ENCODE data around the gene MYORG.

MYORG gene

DNA sequence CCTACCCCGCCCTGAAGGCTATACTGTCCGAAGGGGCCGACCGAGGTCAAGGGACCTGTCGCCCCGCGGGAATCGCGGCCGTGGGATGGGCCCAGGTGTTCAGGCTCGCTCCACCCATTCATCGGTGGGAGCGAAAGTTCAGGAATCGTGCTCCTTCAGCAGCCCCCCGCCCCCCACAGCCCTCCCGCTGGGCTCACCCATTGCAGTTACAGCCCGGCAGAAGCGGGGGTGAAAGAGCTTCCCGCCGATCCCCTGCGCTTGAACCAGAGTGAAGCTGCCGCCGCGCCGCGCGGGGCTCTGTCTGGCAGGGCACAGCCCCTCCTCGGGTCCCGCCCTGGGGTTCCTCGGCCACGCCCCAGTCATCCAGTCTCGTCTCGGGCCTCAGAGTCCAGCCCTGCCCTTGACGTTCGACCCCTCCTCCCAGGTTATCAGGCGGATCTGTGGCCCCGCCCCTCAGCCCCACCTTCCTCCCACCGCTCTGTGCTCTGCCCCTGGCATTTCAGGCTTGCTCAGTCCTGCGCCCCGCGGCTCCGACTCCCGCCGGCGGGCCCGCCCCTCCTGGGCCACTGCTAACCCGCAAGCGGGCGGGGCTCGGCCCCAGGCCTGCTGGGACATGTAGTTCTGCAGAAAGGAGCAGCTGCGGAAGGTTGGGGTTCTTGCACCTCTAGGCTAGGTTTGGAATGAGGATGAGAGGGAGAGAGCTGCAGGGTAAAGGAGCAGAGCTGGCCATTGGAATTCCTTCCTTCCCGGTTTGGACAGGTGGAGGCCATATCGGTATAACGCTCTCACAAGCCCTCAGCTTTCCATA lies at the start of gene MYORG:
MYORG (minus strand) TSS at position 303 of the 808 bp plus-strand sequence. CDS start 3,955 bp downstream, outside the sequence.
- DNase-seq (ENCODE audit: low read depth in 2 of 2): peak; percentile 32

DNA sequence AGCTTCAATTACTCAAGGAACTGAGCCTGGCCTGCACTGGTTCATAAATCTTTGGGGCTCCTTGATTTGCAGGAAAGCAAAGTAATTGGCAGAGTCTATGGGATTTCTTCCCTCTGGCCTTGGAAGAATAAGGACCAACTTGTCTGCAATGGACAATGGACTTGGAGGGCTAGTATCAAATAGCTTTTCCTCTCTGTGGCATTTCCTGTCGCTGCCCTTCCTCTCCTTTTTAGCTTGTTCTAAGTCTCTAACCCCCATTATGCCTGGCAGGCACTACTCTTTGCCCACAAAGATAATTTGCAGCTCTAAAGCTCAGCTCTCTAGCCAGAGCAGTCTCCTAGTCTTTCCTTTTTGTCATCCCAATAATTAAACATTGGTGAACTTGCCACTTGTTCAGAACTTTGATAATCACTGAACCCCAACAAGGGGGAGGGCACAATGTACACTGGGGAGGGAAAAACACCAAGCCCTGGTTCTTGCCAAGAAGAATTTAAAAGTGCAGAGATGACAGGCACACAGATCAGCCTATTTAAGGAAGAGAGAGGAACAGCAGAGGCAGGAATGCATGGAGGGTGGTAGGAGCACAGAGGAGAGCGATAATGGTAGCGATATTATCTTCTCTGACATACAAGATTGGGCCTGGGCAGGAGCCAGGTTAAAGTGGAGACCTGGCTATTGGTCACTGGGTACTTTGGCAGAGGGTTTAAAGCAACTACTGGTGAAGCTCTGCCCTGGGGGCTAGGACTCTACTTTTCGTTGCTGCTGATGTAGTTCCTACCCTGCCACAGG lies 43.2 kb upstream of the MYORG start:
- no peak for DNase-seq (ENCODE audit: low read depth in 2 of 2)

DNA sequence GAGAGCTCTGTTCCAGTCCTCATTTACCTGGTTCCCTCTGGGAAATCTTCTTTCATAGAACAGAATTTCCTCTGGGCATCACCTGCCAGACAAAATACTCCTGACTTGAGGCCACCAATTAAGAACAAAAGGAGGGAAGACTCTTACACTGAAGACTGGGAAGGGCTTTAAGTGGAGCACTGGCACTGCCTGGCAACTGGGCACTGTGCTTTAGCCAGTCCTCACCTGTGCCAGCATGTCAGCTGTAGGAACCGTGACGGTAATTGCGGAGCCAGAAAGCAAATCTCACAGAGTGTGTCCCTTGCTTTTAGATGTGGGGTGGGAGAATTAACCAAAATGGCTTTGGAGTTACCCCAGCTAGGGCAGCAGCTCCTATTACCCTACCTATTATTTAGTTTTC lies 41.0 kb upstream of the MYORG start:
- no peak for DNase-seq (ENCODE audit: low read depth in 2 of 2)

- peak; percentile 14 to 25 for DNase-seq (ENCODE audit: low read depth in 2 of 2)
Measured at GRCh38 chr9:34413231-34413852, 36.6 kb upstream of the MYORG start.

GRCh38 chr9:34412336-34412735 lies 35.6 kb upstream of the MYORG start:
- no peak for DNase-seq (ENCODE audit: low read depth in 2 of 2)

DNA sequence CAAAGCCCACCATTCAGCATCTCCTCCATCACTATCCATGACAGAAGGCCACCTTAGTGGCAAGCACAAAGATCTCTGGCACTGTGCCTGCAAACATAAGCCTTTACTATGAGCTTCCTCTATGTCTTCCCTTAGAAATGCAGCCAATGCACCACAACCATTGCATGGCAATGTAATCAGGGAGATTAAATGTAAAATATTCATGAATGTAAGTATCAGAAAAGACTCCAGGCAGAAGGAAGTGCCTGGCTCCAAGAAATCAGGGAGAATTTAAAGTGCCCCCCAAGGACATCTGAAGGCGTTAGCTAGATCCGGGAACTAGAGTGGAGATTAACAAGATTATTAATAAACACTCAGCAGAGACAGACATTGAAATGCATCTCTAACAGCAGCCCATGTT lies 32.5 kb upstream of the MYORG start:
- DNase-seq (ENCODE audit: low read depth in 2 of 2): no peak

GRCh38 chr9:34408173-34408572 lies 31.5 kb upstream of the MYORG start:
- no peak for DNase-seq (ENCODE audit: low read depth in 2 of 2)

- no peak for DNase-seq (ENCODE audit: low read depth in 2 of 2)
Measured at GRCh38 chr9:34406219-34406618, 29.5 kb upstream of the MYORG start.

- no peak for DNase-seq (ENCODE audit: low read depth in 2 of 2)
Measured at GRCh38 chr9:34405719-34406118, 29.0 kb upstream of the MYORG start.

DNA sequence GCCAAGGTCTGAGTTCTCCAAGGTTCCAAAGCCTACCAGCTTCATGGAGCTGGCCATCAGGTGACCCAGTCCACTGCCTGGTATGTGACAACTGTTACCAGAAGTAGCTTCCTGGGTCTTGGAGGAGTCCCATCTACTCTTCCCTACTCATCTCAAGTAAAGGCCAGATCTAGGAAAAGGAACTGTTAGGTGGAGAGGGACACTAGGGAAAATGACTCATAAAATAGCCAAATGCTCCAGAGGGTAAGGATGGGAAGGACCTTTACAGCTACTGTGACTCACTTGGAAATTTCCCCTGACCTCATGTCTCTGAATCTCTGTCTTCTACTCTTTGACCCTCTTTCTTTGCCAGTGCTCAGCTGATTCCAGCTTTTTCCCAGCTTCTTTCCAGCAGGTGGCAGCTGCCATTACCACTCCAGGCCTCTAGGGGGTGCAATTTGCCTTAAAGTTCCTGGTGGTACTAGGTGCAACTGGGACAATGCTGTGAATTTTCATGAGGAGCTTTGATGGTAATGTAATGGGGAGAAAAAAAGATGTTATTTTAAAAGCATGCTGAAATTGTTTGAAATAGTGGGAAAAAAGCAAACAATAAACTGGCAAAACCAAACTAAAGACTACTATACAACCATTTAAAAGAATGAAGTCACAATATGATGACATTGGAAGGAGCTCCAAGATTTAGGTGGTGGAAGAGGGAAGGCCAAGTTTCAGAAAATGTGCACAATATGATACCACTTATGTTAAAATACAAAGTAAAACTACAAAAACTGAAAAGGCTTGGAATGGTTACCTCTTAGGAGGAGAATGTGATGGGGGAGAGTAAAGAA lies 27.1 kb upstream of the MYORG start:
- peak in 1 of 2 experiments; percentile 23 for DNase-seq (ENCODE audit: low read depth in 2 of 2)

DNA sequence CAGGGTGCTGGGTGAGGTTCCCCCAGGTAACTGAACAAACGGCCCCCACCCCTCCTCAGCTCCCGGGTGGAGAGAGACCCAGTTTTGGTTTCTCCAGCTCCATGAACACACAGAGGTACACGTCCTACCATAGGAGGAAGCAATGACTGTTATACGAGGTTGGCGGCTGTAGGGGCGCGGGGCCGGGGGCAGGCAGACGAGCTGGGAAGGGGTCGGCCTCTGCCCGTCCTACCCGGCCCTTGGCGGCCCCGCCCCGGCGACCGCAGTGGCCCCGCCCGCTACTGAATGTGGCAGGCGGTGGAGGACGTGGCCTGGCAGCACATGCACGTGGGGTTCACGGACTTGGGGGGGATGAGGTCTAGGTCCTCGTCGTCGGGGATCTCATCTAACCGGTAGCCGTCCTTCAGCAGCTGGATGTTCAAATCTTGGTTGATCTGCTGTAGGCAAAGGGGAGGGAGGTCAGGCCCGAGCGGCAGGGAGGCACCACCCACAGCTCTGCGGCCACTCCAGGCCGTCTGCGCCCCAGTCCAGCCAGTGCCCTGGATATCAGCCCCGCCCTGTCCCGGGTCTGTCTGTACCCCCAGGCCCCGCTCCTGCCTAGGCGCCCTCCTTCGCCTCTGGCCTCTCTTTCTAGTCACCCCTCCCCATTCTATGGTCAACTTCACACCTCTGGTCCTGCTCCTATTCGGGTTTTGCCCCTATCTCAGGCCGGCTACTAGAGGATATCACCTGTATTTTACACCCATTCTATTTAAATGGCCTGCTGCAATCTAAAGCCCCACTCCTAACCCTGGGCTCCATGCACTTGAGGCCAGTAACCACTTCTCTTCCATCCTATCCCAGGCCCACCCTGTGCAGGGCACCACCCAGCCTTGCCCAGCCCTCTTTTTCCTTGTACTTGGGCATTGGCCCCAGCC lies 24.2 kb upstream of the MYORG start:
- DNase-seq (ENCODE audit: low read depth in 2 of 2): no peak

GRCh38 chr9:34400275-34400674 lies 23.6 kb upstream of the MYORG start:
- DNase-seq (ENCODE audit: low read depth in 2 of 2): no peak

GRCh38 chr9:34399729-34400128 lies 23.0 kb upstream of the MYORG start:
- no peak for DNase-seq (ENCODE audit: low read depth in 2 of 2)

DNA sequence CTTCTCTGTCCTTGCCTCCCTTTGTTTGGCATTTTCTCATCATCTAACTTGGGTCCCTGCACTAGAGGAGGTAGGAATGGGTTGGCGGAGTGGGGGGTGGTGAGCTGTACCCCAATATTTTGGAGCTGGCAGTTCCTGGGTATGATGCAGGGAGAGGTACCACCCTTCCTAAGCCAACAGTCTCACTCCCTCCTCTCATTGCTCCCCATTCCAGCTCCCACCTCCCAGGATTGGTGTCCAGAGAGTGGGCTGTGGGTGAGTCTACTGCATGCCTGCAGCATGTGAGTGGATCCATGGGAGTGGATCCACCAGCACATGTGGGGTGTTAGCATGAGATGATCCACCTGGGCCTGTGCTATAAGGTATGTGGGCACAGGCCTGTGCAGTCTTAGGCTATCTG lies 22.2 kb upstream of the MYORG start:
- DNase-seq (ENCODE audit: low read depth in 2 of 2): no peak

DNA sequence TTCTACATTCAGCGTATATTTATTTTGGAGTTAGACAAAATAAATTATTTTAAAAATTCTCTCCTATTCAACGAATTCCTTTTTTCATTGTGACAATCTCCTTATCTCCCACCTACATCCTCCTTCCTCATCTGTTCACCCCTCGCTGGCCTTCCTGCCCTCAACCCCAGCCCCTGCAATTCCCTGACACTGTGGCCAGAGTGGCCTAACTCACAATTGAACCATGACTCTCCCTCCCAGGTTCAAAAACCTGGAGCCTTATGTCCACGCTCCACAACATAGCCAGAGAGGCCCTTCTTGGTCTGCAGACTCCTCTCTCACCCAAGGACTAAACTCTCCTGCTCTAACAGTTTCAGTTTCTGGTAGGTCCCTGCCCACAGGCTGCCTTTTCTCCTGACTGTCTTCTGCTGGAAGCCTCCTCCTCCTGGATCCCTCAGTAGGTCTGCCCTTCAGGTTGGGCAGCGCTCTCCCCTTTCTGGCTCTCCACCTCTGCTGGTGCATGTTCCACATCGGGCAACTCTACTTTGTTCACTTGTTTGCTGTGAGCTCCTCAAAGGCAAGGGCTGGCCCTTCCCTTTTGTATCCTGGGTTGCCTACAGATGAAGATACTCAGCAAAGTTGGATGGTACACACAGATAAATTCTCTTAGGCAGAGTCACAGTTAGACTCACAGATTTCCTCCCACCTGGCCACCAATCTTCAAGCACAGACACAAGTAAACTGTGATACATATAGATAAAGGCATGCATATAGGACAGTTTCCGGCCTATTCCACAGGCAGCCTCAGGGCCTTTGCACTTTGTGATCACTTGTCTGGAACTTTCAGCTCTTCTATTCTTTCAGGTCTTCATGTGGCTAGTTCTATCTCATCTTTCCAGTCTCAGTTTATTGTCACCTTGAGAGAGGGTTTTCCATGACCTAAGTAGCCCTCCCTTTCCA lies 19.8 kb upstream of the MYORG start:
- DNase-seq (ENCODE audit: low read depth in 2 of 2): no peak

GRCh38 chr9:34392511-34392910 lies 15.8 kb upstream of the MYORG start:
- no peak for DNase-seq (ENCODE audit: low read depth in 2 of 2)

DNA sequence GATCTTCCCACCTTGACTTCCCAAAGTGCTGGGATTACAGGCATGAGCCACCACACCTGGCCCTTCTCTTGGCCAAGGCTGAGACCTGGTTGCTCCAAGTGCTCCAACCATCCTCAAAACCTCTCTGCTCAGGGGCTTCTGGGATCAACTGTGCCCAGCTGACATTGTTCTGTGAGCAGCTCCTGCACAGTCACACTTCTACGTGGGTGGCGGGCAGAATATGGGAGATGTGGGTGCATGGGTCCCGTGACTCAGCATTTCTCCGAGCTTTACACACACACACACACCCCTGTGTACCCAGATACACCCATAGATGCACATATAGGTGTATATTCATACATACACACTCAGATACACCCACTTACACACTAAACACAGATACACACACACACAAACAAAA lies 10.5 kb upstream of the MYORG start:
- no peak for DNase-seq (ENCODE audit: low read depth in 2 of 2)

GRCh38 chr9:34386656-34387055 lies 10.0 kb upstream of the MYORG start:
- no peak for DNase-seq (ENCODE audit: low read depth in 2 of 2)

GRCh38 chr9:34385561-34386230 lies 9.0 kb upstream of the MYORG start:
- DNase-seq (ENCODE audit: low read depth in 2 of 2): no peak

Data from fibroblast of skin of left quadriceps (primary cell).